DOHH2 (cell line): Measurements from ENCODE around the gene MCC.

Source experiments
- CTCF ChIP-seq: fragments of 200-600 bp; sonication (generic); IDR thresholded peaks from one replicate; pipeline ENCODE4 v1.5.1; 2014; ENCODE audit warnings: antibody characterized with exemption, mild to moderate bottlenecking, low read depth, low read length; ENCODE audit not compliant: poor library complexity, severe bottlenecking
- EZH2phosphoT487 ChIP-seq: fragments of 200-600 bp; sonication (generic); IDR thresholded peaks from 2 replicates; pipeline ENCODE4 v1.6.1; 2017; ENCODE audit warnings: borderline replicate concordance, mild to moderate bottlenecking, antibody characterized with exemption, low read length, moderate library complexity, mixed read lengths

GRCh38 chr5:113381791-113382190 is 106.5 kb downstream of the MCC start:
- TF ChIP-seq CTCF (no peak), EZH2phosphoT487 (no peak)
